IMR-90 (cell line): Measurements from ENCODE around the gene GRAMD2A.

Experiments used
- CEBPB ChIP-seq: IDR thresholded peaks from 2 replicates; pipeline ENCODE4 v1.6.1; 2012; ENCODE audit warnings: low read depth, low read length, improper control_type of control experiment
- FOS ChIP-seq: fragments of 150-350 bp; IDR thresholded peaks from 2 replicates; pipeline ENCODE4 v1.6.1; 2016; ENCODE audit warnings: low read depth, low read length
- MAZ ChIP-seq: IDR thresholded peaks from 2 replicates; pipeline ENCODE4 v1.6.1; 2012; ENCODE audit warnings: low read depth, mild to moderate bottlenecking, low read length, improper control_type of control experiment, moderate library complexity, borderline replicate concordance
- MXI1 ChIP-seq: IDR thresholded peaks from 2 replicates; pipeline ENCODE4 v1.6.1; 2012; ENCODE audit warnings: low read depth, mild to moderate bottlenecking, low read length, moderate library complexity, borderline replicate concordance
- POLR2A ChIP-seq: IDR thresholded peaks from 2 replicates; pipeline ENCODE4 v1.6.1; 2012; ENCODE audit warnings: mild to moderate bottlenecking, low read depth, low read length
- TF ChIP-seq, protein P1 (sequence below): conservative IDR thresholded peaks from 2 replicates; pipeline ENCODE4 v1.5.1; 2012; ENCODE audit warnings: mild to moderate bottlenecking, low read depth, low read length, improper control_type of control experiment
- TF ChIP-seq, protein P2 (sequence below): fragments of 150-350 bp; IDR thresholded peaks from 2 replicates; pipeline ENCODE4 v1.6.1; 2017; ENCODE audit warnings: mild to moderate bottlenecking, antibody characterized with exemption, low read length, low read depth
- TF ChIP-seq, protein P3 (sequence below): fragments of 150-350 bp; IDR thresholded peaks from 2 replicates; pipeline ENCODE4 v1.6.1; 2016; ENCODE audit warnings: low read depth, mild to moderate bottlenecking, low read length, moderate library complexity, borderline replicate concordance

DNA sequence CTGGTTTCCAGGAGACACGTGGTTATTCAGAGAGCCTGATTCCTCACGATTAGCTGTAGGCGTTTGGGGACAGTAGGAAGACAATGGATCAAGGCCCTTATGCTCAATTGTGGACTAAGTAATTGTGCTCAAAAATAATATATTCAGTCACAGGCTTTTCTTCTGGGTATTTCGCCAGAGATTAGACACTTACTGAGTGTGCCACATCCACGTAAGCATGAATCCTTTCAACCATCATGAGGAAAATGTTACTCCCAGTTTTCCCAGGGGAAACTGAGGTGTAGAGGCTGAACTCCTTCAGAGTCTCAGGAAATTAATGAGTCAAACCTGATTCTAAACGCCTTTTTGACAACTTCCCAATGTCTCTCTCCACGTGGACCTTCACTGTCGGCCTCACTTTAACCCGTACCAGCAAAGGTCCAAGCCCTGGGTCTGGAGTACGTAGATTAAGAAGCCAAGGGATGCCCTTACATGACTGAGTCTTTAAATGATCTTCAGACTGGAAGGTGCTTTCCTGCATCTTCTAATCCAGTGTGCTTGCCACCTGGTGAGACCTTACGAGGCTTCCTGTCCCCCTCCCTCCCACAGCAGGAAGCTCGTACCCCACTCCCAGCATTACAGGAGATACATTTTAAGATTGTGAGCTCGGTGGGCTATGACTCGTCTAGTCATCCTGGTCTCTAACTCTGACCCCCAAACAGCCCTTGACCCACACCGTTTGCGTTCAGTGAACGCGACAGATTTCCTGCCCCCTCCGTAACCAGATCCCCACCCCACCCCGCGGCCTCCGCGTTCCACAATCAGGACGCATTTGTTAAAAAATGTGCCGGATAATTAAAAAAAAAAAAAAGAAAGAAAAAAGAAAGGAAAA is 31.7 kb upstream of the GRAMD2A start:
- TF ChIP-seq MXI1 (peak; percentile 66; the same call in 1 of the 2 replicates), CEBPB (no peak), POLR2A (no peak; the same call in 1 of the 2 replicates), MAZ (no peak), FOS (no peak)
- TF ChIP-seq, protein P1, sequence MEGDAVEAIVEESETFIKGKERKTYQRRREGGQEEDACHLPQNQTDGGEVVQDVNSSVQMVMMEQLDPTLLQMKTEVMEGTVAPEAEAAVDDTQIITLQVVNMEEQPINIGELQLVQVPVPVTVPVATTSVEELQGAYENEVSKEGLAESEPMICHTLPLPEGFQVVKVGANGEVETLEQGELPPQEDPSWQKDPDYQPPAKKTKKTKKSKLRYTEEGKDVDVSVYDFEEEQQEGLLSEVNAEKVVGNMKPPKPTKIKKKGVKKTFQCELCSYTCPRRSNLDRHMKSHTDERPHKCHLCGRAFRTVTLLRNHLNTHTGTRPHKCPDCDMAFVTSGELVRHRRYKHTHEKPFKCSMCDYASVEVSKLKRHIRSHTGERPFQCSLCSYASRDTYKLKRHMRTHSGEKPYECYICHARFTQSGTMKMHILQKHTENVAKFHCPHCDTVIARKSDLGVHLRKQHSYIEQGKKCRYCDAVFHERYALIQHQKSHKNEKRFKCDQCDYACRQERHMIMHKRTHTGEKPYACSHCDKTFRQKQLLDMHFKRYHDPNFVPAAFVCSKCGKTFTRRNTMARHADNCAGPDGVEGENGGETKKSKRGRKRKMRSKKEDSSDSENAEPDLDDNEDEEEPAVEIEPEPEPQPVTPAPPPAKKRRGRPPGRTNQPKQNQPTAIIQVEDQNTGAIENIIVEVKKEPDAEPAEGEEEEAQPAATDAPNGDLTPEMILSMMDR, result no peak
- TF ChIP-seq, protein P2, sequence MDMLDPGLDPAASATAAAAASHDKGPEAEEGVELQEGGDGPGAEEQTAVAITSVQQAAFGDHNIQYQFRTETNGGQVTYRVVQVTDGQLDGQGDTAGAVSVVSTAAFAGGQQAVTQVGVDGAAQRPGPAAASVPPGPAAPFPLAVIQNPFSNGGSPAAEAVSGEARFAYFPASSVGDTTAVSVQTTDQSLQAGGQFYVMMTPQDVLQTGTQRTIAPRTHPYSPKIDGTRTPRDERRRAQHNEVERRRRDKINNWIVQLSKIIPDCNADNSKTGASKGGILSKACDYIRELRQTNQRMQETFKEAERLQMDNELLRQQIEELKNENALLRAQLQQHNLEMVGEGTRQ, result 0 out of 2 replicates have a peak, but pooled peaks have one; percentile 15
- TF ChIP-seq, protein P3, sequence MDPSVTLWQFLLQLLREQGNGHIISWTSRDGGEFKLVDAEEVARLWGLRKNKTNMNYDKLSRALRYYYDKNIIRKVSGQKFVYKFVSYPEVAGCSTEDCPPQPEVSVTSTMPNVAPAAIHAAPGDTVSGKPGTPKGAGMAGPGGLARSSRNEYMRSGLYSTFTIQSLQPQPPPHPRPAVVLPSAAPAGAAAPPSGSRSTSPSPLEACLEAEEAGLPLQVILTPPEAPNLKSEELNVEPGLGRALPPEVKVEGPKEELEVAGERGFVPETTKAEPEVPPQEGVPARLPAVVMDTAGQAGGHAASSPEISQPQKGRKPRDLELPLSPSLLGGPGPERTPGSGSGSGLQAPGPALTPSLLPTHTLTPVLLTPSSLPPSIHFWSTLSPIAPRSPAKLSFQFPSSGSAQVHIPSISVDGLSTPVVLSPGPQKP, result no peak
